ENCODE results near the gene AOC1.

DNA sequence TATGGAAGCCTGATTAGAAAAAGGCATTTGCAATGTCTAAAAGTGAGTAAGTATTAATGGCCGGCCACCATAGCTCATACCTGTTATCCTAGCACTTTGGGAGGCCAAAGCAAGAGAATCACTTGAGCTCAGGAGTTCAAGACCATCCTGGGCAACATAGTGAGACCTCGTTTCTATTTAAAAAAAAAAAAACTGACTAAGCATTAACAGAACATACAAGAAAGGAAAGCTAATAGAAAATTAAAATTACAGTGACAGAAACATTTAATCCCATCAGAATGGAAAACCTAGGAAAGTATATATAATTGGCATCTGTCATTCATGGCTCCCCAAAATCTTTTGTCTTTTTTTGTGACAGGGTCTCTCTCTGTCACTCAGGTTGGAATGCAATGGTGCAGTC, 55.9 kb downstream of the AOC1 start:
- TF ChIP-seq ZNF565 (CRISPR knock-in tag; conservative IDR thresholded peaks at IDR 0.05; ENCODE audit: low read depth) = no peak
- TF ChIP-seq, protein P1, sequence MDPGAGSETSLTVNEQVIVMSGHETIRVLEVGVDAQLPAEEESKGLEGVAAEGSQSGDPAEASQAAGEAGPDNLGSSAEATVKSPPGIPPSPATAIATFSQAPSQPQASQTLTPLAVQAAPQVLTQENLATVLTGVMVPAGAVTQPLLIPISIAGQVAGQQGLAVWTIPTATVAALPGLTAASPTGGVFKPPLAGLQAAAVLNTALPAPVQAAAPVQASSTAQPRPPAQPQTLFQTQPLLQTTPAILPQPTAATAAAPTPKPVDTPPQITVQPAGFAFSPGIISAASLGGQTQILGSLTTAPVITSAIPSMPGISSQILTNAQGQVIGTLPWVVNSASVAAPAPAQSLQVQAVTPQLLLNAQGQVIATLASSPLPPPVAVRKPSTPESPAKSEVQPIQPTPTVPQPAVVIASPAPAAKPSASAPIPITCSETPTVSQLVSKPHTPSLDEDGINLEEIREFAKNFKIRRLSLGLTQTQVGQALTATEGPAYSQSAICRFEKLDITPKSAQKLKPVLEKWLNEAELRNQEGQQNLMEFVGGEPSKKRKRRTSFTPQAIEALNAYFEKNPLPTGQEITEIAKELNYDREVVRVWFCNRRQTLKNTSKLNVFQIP (CRISPR knock-in tag; IDR thresholded peaks at IDR 0.05; ENCODE audit: borderline replicate concordance, low read depth) = no peak
